Uterus (tissue), 4 donors: ENCODE measurements around the gene BCO1. TPM values are rescaled to one million over a fixed set of nuclear protein-coding genes. Genes with fewer than 3 reads are reported as not detected.

Experiments used
- DNase-seq, 2 donors: peaks; one replicate each; pipeline ENCODE4 v3.0.0-alpha.2; 2019 to 2020
- H3K27ac ChIP-seq, 2 donors: fragments of 200-600 bp; sonication (generic); 1 replicate in 1 of 2; 2 replicates in 1 of 2; pipeline ENCODE4 v1.5.1; 2016 to 2018
- H3K27me3 ChIP-seq, 2 donors: fragments of 200-600 bp; sonication (generic); one replicate each; pipeline ENCODE4 v1.5.1; 2018 to 2019; ENCODE audit warnings: control low read depth in 1 of 2
- H3K36me3 ChIP-seq, 2 donors: fragments of 200-600 bp; sonication (generic); one replicate each; pipeline ENCODE4 v1.5.1; 2019; ENCODE audit warnings: control low read depth in 1 of 2
- H3K4me1 ChIP-seq, 2 donors: fragments of 200-600 bp; sonication (generic); one replicate each; pipeline ENCODE4 v1.5.1; 2018 to 2019; ENCODE audit warnings: control low read depth in 1 of 2
- H3K4me3 ChIP-seq, 2 donors: fragments of 200-600 bp; sonication (generic); 1 replicate in 1 of 2; 2 replicates in 1 of 2; pipeline ENCODE4 v1.5.1; 2018 to 2019; ENCODE audit warnings: mild to moderate bottlenecking in 1 of 2
- H3K9me3 ChIP-seq, 2 donors: fragments of 200-600 bp; sonication (generic); one replicate each; pipeline ENCODE4 v1.5.1; 2019; ENCODE audit warnings: control low read depth in 1 of 2
- POLR2A ChIP-seq, 2 donors: fragments of 450-650 bp; IDR thresholded peaks; one replicate each; pipeline ENCODE4 v1.6.1; 2016; ENCODE audit warnings: antibody characterized with exemption in 2 of 2, mild to moderate bottlenecking in 1 of 2, moderate library complexity in 1 of 2
- intact Hi-C: fragments of 100-400 bp; cut with DNase I; formaldehyde crosslinking; loops from one replicate; pipeline ENCODE4 v1.15.1; 2023; ENCODE audit warnings: low total_unique reads
- total RNA-seq, 4 donors: library from RNA; depleted of rRNA in 3 of 4; stranded (reverse); fragments of >200 nt in 3 of 4; gene quantifications; one replicate each; pipeline versions ENCODE4 v1.1.0 to v1.2.4, GENCODE V29; 2014 to 2023
- TF ChIP-seq, protein P1 (sequence below), 4 experiments: fragments of 200-600 bp in 2 of 4; fragments of 450-650 bp in 2 of 4; sonication (generic) in 2 of 4; IDR thresholded peaks; one replicate each; pipeline ENCODE4 v1.5.1; 2016 to 2019; ENCODE audit warnings: antibody characterized with exemption in 4 of 4, mild to moderate bottlenecking in 2 of 4, moderate library complexity in 1 of 4
- donor health status: DM: yes; HTN: yes; CAD: no.

BCO1 gene
- total RNA-seq, 4 donors from 2014 or later: 0.27 to 2.6 (median 0.97) TPM; not detected in 1

DNA sequence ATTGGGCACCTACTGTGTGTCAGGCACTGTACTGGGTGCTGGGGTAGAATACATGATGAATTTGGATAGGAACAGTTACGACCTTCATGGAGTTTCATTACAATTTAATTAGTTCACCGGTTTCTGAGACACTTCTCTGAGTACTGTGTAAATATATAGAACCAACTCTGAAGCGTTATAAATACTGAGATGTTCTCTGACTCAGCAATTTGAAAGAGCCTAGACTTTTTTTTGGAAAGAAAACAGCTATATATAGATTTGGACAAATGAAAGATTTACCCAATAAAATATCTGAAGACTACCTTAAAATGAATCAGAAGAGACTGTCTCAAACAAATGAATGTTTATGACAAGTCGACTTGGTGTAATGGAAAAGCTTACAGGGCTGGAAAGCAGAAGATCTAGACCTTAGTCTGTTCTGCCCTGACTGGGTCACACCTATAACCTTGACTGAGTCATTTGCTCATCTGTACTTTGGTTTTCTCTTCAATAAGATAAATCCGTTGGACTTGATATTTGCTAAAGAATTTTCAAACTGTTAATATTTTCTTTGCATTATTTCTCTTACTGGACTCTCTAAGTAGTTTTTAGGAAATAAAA lies 71.7 kb downstream of the BCO1 start:
- intact Hi-C loops: no loop called here
- Histone ChIP-seq H3K36me3 (no peaks in the 10 kb centered on the region), H3K4me1 (peaks cover 3 to 7% of the 10 kb centered on the region in 2 donors), H3K9me3 (no peaks in the 10 kb centered on the region), H3K27me3 (no peaks in the 10 kb centered on the region), H3K4me3 (no peak overlapping the region), H3K27ac (no peak overlapping the region)
- TF ChIP-seq, protein P1, sequence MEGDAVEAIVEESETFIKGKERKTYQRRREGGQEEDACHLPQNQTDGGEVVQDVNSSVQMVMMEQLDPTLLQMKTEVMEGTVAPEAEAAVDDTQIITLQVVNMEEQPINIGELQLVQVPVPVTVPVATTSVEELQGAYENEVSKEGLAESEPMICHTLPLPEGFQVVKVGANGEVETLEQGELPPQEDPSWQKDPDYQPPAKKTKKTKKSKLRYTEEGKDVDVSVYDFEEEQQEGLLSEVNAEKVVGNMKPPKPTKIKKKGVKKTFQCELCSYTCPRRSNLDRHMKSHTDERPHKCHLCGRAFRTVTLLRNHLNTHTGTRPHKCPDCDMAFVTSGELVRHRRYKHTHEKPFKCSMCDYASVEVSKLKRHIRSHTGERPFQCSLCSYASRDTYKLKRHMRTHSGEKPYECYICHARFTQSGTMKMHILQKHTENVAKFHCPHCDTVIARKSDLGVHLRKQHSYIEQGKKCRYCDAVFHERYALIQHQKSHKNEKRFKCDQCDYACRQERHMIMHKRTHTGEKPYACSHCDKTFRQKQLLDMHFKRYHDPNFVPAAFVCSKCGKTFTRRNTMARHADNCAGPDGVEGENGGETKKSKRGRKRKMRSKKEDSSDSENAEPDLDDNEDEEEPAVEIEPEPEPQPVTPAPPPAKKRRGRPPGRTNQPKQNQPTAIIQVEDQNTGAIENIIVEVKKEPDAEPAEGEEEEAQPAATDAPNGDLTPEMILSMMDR (IDR thresholded peaks at IDR 0.05): no peak
- no peak for TF ChIP-seq POLR2A (IDR thresholded peaks at IDR 0.05)
- no peak for DNase-seq

GRCh38 chr16:81311762-81312161 lies 73.3 kb downstream of the BCO1 start:
- no peak for DNase-seq
- peaks cover 7 to 10% of the 10 kb centered on the region in 2 donors for H3K4me1 ChIP-seq
- intact Hi-C loops: no loop called here
- no peaks in the 10 kb centered on the region for H3K27me3 ChIP-seq
- H3K9me3 ChIP-seq: no peaks in the 10 kb centered on the region
- H3K4me3 ChIP-seq: no peak overlapping the region
- H3K27ac ChIP-seq: no peak overlapping the region
- H3K36me3 ChIP-seq: no peaks in the 10 kb centered on the region
- TF ChIP-seq, protein P1 (IDR thresholded peaks at IDR 0.05): no peak
- no peak for TF ChIP-seq POLR2A (IDR thresholded peaks at IDR 0.05)

DNA sequence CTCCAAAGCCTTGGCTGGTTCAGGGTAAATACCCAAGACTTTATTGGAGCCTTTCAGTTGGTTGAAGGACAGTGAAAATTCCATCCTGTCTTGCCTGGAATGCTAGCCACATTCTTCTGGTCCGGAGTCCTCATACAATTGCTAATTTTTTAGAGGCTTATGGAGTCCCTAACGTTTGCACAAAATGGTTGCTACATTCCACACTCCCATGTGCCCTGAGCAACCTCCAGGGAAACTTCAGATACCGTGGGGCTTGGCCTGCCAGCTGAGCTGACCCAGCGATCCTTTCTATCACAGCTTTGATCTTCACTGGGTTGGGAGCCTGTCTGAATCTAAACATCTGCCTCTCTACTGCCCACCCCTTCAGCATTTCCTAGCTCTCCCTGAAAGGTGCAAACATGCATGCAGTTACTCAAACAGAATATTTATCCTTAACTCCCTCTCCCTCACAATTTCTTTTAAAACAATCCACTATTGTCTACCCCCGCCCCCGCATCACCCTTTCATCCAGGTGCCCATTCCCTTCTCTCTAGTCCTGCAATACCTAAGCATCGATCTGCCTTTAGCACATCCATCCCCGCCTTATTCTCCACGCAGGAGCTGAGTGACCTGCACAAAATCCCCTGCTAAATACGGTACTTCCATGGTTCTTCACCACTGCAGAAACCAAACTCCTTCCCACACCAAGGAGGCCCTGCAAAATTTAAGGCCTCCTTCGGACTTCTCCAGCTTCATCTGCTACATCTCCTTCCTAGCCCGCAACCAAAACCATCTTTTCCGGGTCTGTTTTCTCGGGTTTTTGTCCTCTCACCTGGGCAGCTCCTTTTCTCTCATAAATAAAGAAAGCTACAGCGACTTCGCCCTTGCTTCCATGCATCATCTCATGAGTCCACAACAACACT lies 75.5 kb downstream of the BCO1 start:
- Histone ChIP-seq H3K36me3 (no peaks in the 10 kb centered on the region), H3K4me1 (peaks cover 7 to 10% of the 10 kb centered on the region in 2 donors), H3K9me3 (no peaks in the 10 kb centered on the region), H3K27me3 (no peaks in the 10 kb centered on the region), H3K27ac (peak overlapping the region; percentile 88 to 90), H3K4me3 (peak overlapping the region; percentile 72 to 99)
- intact Hi-C loops: no loop called here
- no peak for DNase-seq
- TF ChIP-seq, protein P1 (IDR thresholded peaks at IDR 0.05): no peak
- no peak for TF ChIP-seq POLR2A (IDR thresholded peaks at IDR 0.05)

- Histone ChIP-seq H3K9me3 (no peaks in the 10 kb centered on the region), H3K4me3 (peak within 1 kb of the TSS; percentile 72 to 99), H3K27ac (peak within 1 kb of the TSS; percentile 88 to 90), H3K27me3 (no peaks in the 10 kb centered on the region), H3K36me3 (no peaks in the 10 kb centered on the region), H3K4me1 (peaks cover 7 to 10% of the 10 kb centered on the region in 2 donors)
- DNase-seq: peak; percentile 94 to 95
- intact Hi-C loops: no loop called here
- peak; percentile 82 to 95 for TF ChIP-seq POLR2A (IDR thresholded peaks at IDR 0.05)
- TF ChIP-seq, protein P1 (IDR thresholded peaks at IDR 0.05): peak in 2 of 4 experiments; percentile 15 to 24
These were observed 76.2 kb downstream of the BCO1 start, which contains the start of gene GAN for GRCh38 chr16:81314603-81315270. GAN (plus strand) TSS chr16:81314962; CDS start chr16:81315114, 152 bp downstream.
